H1 (cell line): Measurements from ENCODE around the gene GADL1. TPM values are rescaled to one million over a fixed set of nuclear protein-coding genes. Genes with fewer than 3 reads are reported as not detected.

Source experiments
- BRCA1 ChIP-seq: IDR thresholded peaks from 2 replicates; pipeline ENCODE4 v1.6.1; 2012; ENCODE audit warnings: low read depth, low read length, improper control_type of control experiment
- CHD7 ChIP-seq: fragments of 300-600 bp; sonication (generic); IDR thresholded peaks from 2 replicates; pipeline ENCODE4 v1.7.1; 2012; ENCODE audit warnings: low read length, moderate library complexity, mild to moderate bottlenecking, inconsistent platforms; ENCODE audit not compliant: insufficient replicate concordance
- E2F6 ChIP-seq: IDR thresholded peaks from 2 replicates; pipeline ENCODE4 v1.6.1; 2012; ENCODE audit warnings: inconsistent platforms
- GTF2F1 ChIP-seq: IDR thresholded peaks from 2 replicates; pipeline ENCODE4 v1.6.1; 2012; ENCODE audit warnings: low read depth, low read length, improper control_type of control experiment, borderline replicate concordance
- HDAC6 ChIP-seq: IDR thresholded peaks from one replicate; pipeline ENCODE4 v1.7.1; 2012; ENCODE audit warnings: low read depth, mild to moderate bottlenecking, inconsistent platforms, low read length, moderate library complexity
- JUND ChIP-seq: IDR thresholded peaks from 2 replicates; pipeline ENCODE4 v1.6.1; 2011; ENCODE audit warnings: mild to moderate bottlenecking, improper control_type of control experiment, low read length
- KDM4A ChIP-seq: IDR thresholded peaks from one replicate; pipeline ENCODE4 v1.7.1; 2012; ENCODE audit warnings: low read depth, mild to moderate bottlenecking, moderate library complexity, low read length, inconsistent platforms; ENCODE audit not compliant: severe bottlenecking
- NRF1 ChIP-seq: IDR thresholded peaks from 2 replicates; pipeline ENCODE4 v1.6.1; 2011; ENCODE audit warnings: mild to moderate bottlenecking, low read depth, low read length, improper control_type of control experiment
- POLR2AphosphoS5 ChIP-seq: IDR thresholded peaks from 2 replicates; pipeline ENCODE4 v1.6.1; 2011; ENCODE audit warnings: low read depth, low read length
- RAD21 ChIP-seq, 2 experiments: IDR thresholded peaks in 1 of 2; conservative IDR thresholded peaks in 1 of 2; 2 replicates each; pipeline ENCODE4 v1.6.1; 2011; ENCODE audit warnings: low read depth in 2 of 2, low read length in 2 of 2, improper control_type of control experiment in 1 of 2, inconsistent platforms in 1 of 2, mild to moderate bottlenecking in 1 of 2, moderate library complexity in 1 of 2
- SIRT6 ChIP-seq: IDR thresholded peaks from one replicate; pipeline ENCODE4 v1.7.1; 2012; ENCODE audit warnings: low read length, inconsistent platforms
- TBP ChIP-seq: IDR thresholded peaks from 2 replicates; pipeline ENCODE4 v1.6.1; 2011; ENCODE audit warnings: low read depth, low read length, improper control_type of control experiment
- polyA plus RNA-seq, 7 experiments: library from polyadenylated mRNA; depleted of rRNA in 3 of 7; stranded (reverse) in 5 of 7; unstranded in 2 of 7; fragments of >200 nt in 5 of 7; fragments of 200-250 nt in 2 of 7; gene quantifications; 1 replicate in 5 of 7; 2 replicates in 1 of 7; 4 replicates in 1 of 7; pipeline versions ENCODE4 v1.2.1 to v1.2.3, GENCODE V29; 2011 to 2013; ENCODE audit warnings: missing spikeins in 2 of 7, mixed read lengths in 2 of 7
- total RNA-seq: library from RNA; stranded (reverse); fragmentation: NEBNext Ultra II Directional; extraction: Animal tissue kit (Norgen Biotek cat#: 25700); gene quantifications from 2 replicates; pipeline ENCODE4 v1.2.1, GENCODE V29; 2021

Gene GADL1
- total and polyA plus RNA-seq, 2 of the 8 experiments (the other 6 are each of a cell fraction or from before 2014, with no cell fraction given): 0.03 to 0.30 TPM

- TF ChIP-seq CHD7 (no peak), KDM4A (no peak), HDAC6 (no peak), JUND (no peak), SIRT6 (no peak), POLR2AphosphoS5 (no peak), GTF2F1 (no peak), RAD21 (IDR thresholded peaks at IDR 0.05 in 1 of 2, conservative IDR thresholded peaks at IDR 0.05 in 1 of 2; ENCODE audit: low read depth in 2 of 2, low read length in 2 of 2) (no peak), TBP (no peak), E2F6 (no peak), NRF1 (no peak), BRCA1 (no peak)
Measured at GRCh38 chr3:30864836-30865235, 29.6 kb downstream of the GADL1 start (continued).
